HCT116 (cell line): Measurements from ENCODE around the gene SCCPDH.

ENCODE experiments used
- CTCF ChIP-seq, 3 experiments: fragments of 200-600 bp in 1 of 3; sonication (generic) in 1 of 3; IDR thresholded peaks in 2 of 3; conservative IDR thresholded peaks in 1 of 3; 2 replicates each; pipeline ENCODE4 v1.5.1; 2012 to 2017; ENCODE audit warnings: low read depth in 2 of 3, low read length in 2 of 3, antibody characterized with exemption in 1 of 3, borderline replicate concordance in 1 of 3, control low read depth in 1 of 3, mild to moderate bottlenecking in 1 of 3, mixed read lengths in 1 of 3, mixed run types in 1 of 3, moderate library complexity in 1 of 3; ENCODE audit not compliant: insufficient read depth in 1 of 3
- ELF1 ChIP-seq: IDR thresholded peaks from 2 replicates; pipeline ENCODE4 v1.6.1; 2012; ENCODE audit warnings: low read depth, borderline replicate concordance
- EZH2 ChIP-seq: fragments of 200-600 bp; sonication (generic); IDR thresholded peaks from 2 replicates; pipeline ENCODE4 v1.6.1; 2017; ENCODE audit warnings: antibody characterized with exemption, mixed run types
- EZH2phosphoT487 ChIP-seq: fragments of 200-600 bp; IDR thresholded peaks from 2 replicates; pipeline ENCODE4 v1.6.1; 2018; ENCODE audit warnings: antibody characterized with exemption, borderline replicate concordance
- JUND ChIP-seq: IDR thresholded peaks from 2 replicates; pipeline ENCODE4 v1.6.1; 2012
- POLR2A ChIP-seq: IDR thresholded peaks from 2 replicates; pipeline ENCODE4 v1.7.0; 2011; ENCODE audit warnings: borderline replicate concordance; ENCODE audit not compliant: insufficient read depth, insufficient read length; ENCODE audit errors: extremely low read depth
- POLR2AphosphoS5 ChIP-seq: IDR thresholded peaks from 2 replicates; pipeline ENCODE4 v1.6.1; 2011; ENCODE audit warnings: mild to moderate bottlenecking, low read depth, low read length, moderate library complexity
- TCF7L2 ChIP-seq: IDR thresholded peaks from 2 replicates; pipeline ENCODE4 v1.7.0; 2011; ENCODE audit warnings: borderline replicate concordance, inconsistent platforms; ENCODE audit not compliant: insufficient read depth, insufficient read length; ENCODE audit errors: extremely low read depth
- ZNF274 ChIP-seq: fragments of 200-500 bp; sonication (Bioruptor generic); IDR thresholded peaks from 2 replicates; pipeline ENCODE4 v1.6.1; 2014; ENCODE audit warnings: mild to moderate bottlenecking, low read depth, low read length, inconsistent platforms

GRCh38 chr1:246768403-246769020 lies 44.3 kb downstream of the SCCPDH start:
- TF ChIP-seq POLR2AphosphoS5 (no peak), CTCF (IDR thresholded peaks at IDR 0.05 in 2 of 3, conservative IDR thresholded peaks at IDR 0.05 in 1 of 3; ENCODE audit: borderline replicate concordance in 1 of 3, insufficient read depth in 1 of 3, low read depth in 2 of 3, low read length in 2 of 3) (no peak), EZH2phosphoT487 (no peak), EZH2 (no peak), POLR2A (no peak), ELF1 (no peak), TCF7L2 (no peak), ZNF274 (no peak), JUND (no peak)
